HAP-1 (cell line): Measurements from ENCODE around the gene SCGB1C2.

Experiments
- DNase-seq, 2 experiments: peaks; one replicate each; pipeline ENCODE4 v3.0.0-alpha.2; 2016 to 2020; ENCODE audit warnings: low spot score in 2 of 2
- H3K27me3 ChIP-seq: fragments of 250-450 bp; sonication (Bioruptor Pico); 2 replicates; pipeline ENCODE4 v1.5.1; 2020; ENCODE audit warnings: low read depth, mild to moderate bottlenecking, moderate library complexity
- H3K36me3 ChIP-seq: fragments of 250-450 bp; sonication (Bioruptor Pico); replicated peaks from 2 replicates; pipeline ENCODE4 v1.5.1; 2020; ENCODE audit warnings: mild to moderate bottlenecking
- H3K4me1 ChIP-seq: fragments of 250-450 bp; sonication (Bioruptor Pico); 2 replicates; pipeline ENCODE4 v1.5.1; 2020; ENCODE audit warnings: mild to moderate bottlenecking
- H3K4me3 ChIP-seq: fragments of 250-450 bp; sonication (Bioruptor Pico); 2 replicates; pipeline ENCODE4 v1.5.1; 2020; ENCODE audit warnings: mild to moderate bottlenecking, moderate library complexity
- H3K9me3 ChIP-seq: fragments of 250-450 bp; sonication (Bioruptor Pico); 2 replicates; pipeline ENCODE4 v1.5.1; 2020; ENCODE audit warnings: mild to moderate bottlenecking, moderate library complexity
- in situ Hi-C: fragments of 300-500 bp; cut with MboI; formaldehyde crosslinking; loops from 3 replicates; pipeline ENCODE4 v1.14.3; 2020; ENCODE audit warnings: low sequenced_read_pairs, inconsistent platforms, mixed read lengths

The SCGB1C2 gene

DNA sequence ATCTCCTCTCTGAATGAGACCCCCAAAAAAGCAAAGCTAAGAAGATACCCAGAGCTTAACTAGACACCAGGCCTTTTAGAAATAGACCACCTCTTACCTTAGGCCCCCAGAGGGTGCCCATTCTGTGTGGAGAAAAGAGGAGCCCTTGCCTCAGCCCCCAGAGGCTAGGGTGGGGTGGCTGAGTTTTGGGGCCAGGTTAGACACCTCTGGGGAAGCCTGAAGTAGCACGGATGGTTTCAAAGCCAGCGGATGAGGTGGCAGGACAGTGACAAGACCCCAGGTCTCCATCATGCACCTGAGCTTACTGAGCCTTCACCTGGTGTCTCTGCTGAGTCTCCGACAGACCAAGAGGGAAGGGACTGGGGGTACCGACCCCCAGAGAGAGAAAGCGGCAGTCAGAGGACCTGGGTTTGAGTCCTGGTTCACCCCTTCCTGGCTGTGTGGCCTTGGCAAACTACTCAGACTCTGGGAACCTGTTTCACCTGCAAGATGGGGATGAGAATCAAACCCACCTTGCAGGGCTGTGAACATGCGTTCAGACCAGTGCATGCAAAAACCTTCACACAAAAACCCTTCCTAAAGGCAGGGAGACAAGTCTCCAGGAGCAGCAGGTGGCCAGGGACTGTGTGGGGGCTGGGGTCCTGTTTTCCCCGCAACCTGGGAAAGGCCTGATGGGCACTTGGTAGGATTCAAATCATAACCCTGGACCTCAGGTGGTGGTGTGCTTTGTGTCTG, 7.7 kb downstream of the SCGB1C2 start:
- H3K4me3 ChIP-seq = no peak overlapping the region
- no peaks in the 10 kb centered on the region for H3K4me1 ChIP-seq
- in situ Hi-C loops = no loop called here
- no peaks in the 10 kb centered on the region for H3K9me3 ChIP-seq
- DNase-seq = peak in 1 of 2 experiments; percentile 3
- H3K36me3 ChIP-seq = no peaks in the 10 kb centered on the region
- H3K27me3 ChIP-seq = no peaks in the 10 kb centered on the region

GRCh38 chr17:145671-146541, 8.5 kb downstream of the SCGB1C2 start:
- no peaks in the 10 kb centered on the region for H3K4me1 ChIP-seq
- H3K27me3 ChIP-seq = no peaks in the 10 kb centered on the region
- H3K36me3 ChIP-seq = no peaks in the 10 kb centered on the region
- H3K9me3 ChIP-seq = no peaks in the 10 kb centered on the region
- DNase-seq = peak in 1 of 2 experiments; percentile 6
- H3K4me3 ChIP-seq = no peak overlapping the region
- in situ Hi-C loops = no loop called here

DNA sequence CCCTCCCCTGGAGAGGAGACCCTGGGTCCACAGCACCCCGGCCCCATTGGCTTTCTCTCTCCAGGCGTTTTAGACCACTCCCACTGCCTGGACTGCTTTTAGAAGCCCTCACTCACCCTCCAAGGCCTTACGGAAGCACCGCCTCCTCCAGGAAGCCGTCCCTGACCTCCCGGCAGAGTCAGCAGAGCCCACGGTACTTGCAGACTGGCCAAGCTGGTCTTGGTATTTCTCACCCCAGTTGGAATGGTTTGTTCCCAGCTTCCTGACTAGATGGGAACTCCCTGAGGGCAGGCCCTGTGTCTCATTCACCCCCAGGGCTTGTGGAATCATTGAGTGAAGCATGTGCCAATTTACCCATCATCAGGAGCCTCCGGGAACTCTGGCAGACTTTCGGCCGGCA, 9.2 kb downstream of the SCGB1C2 start:
- Histone ChIP-seq H3K4me1 (no peaks in the 10 kb centered on the region), H3K27me3 (no peaks in the 10 kb centered on the region), H3K9me3 (no peaks in the 10 kb centered on the region), H3K36me3 (no peaks in the 10 kb centered on the region), H3K4me3 (no peak overlapping the region)
- peak in 1 of 2 experiments; percentile 6 for DNase-seq
- in situ Hi-C loops = no loop called here

DNA sequence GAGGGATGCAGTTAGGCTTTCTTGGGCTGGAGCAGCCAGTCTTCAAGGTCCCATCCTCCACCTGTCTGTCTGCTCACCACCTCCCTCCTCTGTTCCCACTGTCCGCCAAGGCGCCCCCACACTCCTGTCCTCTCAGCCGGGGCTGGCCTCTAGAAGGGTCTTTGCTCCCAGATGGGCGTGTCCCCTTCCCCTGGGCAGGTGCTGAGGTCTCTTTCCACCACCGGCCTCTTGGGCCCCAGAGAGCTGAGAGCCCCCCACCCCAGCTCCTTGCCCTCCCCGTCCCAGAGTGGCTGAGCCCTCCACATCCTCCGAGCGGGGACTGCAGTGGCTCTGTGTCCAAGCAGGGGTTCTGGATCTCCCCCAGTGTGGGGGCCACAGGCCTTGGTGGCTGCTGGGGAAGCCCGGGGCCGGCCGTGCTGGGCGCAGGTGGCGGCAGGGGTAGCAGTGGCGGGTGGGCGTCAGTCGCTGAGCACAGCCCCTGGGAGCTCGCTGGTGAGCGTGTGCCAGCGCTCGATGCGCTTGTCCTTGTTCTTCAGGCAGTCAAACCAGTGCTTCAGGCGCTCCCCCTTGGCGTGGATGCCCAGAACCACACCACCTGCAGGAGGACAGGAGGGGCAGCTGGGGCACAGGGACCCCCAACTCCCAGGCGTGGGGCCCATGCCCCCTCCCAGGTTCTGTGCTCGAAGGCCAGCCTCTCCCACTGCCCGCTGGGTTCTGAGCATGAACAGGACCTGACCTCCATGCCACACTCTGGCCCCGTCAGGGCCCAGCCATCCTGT, 9.8 kb downstream of the SCGB1C2 start:
- in situ Hi-C loops = no loop called here
- Histone ChIP-seq H3K9me3 (no peaks in the 10 kb centered on the region), H3K36me3 (no peaks in the 10 kb centered on the region), H3K4me3 (no peak overlapping the region), H3K27me3 (no peaks in the 10 kb centered on the region), H3K4me1 (no peaks in the 10 kb centered on the region)
- DNase-seq = peak in 1 of 2 experiments; percentile 4

DNA sequence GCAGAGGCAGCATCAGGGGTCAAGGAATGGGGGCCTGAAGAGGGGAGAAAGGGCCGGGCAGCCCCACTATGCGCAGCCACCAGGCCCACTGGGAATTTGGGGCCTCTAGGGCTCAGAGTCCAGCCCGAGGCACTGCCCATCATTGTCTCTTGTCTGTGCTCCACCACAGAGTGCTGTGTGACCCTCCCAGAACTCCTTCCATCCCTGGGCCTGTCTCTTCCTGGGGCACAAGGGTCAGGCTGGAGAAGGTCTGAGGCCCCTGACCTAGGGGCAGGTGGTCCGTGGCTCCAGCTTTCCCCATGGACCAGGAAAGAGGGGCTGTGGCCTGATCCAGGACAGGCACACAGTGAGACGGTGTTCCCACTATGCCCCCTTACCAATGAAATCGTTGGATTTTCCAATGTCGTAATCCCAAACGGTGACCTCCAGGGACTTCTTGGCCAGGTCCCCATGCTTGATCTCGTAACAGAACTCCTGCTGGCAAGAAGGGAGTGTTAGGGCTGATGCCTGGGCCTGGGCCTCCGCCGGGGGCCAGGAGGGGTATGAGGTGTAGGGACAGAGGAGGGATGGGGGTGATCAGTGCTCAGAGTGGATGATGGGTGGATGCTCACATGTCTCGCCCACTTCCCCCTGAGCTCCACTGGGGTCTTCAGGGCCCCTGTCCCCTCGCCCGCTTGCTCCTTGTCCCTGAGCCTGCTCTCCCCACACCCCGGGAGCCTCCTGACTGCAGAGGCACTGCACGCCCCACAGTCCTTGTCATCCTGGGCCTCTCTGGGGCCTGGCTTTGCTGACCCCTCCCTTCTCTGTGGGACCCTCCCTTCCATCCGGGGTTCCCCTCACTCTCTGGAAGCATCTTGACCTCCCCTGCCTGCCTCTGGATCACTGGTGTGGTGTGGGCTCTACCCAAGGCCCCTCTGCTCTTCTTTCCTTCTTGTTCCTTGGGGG, 10.7 kb downstream of the SCGB1C2 start:
- no peak overlapping the region for H3K4me3 ChIP-seq
- no peaks in the 10 kb centered on the region for H3K4me1 ChIP-seq
- H3K36me3 ChIP-seq = no peaks in the 10 kb centered on the region
- no peaks in the 10 kb centered on the region for H3K27me3 ChIP-seq
- in situ Hi-C loops = no loop called here
- peak in 1 of 2 experiments; percentile 3 for DNase-seq
- no peaks in the 10 kb centered on the region for H3K9me3 ChIP-seq

GRCh38 chr17:148757-149156, 11.4 kb downstream of the SCGB1C2 start:
- DNase-seq = no peak
- no peaks in the 10 kb centered on the region for H3K36me3 ChIP-seq
- no peaks in the 10 kb centered on the region for H3K4me1 ChIP-seq
- no peaks in the 10 kb centered on the region for H3K9me3 ChIP-seq
- H3K4me3 ChIP-seq = no peak overlapping the region
- no peaks in the 10 kb centered on the region for H3K27me3 ChIP-seq
- in situ Hi-C loops = no loop called here

GRCh38 chr17:149231-149630, 11.9 kb downstream of the SCGB1C2 start:
- no peaks in the 10 kb centered on the region for H3K27me3 ChIP-seq
- H3K9me3 ChIP-seq = no peaks in the 10 kb centered on the region
- no peaks in the 10 kb centered on the region for H3K36me3 ChIP-seq
- no peaks in the 10 kb centered on the region for H3K4me1 ChIP-seq
- H3K4me3 ChIP-seq = no peak overlapping the region
- peak in 1 of 2 experiments; percentile 10 for DNase-seq
- in situ Hi-C loops = no loop called here

DNA sequence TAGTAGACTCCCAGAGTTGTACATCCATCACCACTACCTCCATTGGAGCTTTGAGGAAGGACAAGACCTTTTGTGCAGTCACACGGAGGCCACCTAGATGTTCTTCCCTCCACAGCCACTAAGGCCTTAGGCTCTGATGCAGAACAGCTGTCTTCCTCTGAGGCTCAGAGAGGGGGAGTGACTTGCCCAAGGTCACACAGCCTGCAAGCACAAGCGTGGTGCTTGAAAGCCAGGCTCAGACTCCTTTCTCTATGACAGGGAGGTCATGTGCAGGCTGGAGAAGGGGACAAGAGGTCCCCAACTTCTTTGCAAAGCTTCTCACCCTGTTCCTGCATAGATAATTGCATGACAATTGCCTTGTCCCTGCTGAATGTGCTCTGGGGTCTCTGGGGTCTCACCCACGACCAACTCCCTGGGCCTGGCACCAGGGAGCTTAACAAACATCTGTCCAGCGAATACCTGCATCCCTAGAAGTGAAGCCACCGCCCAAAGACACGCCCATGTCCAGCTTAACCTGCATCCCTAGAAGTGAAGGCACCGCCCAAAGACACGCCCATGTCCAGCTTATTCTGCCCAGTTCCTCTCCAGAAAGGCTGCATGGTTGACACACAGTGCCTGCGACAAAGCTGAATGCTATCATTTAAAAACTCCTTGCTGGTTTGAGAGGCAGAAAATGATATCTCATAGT, 12.7 kb downstream of the SCGB1C2 start:
- Histone ChIP-seq H3K27me3 (no peaks in the 10 kb centered on the region), H3K36me3 (no peaks in the 10 kb centered on the region), H3K9me3 (no peaks in the 10 kb centered on the region), H3K4me3 (no peak overlapping the region), H3K4me1 (no peaks in the 10 kb centered on the region)
- DNase-seq = peak in 1 of 2 experiments; percentile 7
- in situ Hi-C loops = no loop called here

- DNase-seq = no peak
- Histone ChIP-seq H3K4me1 (no peaks in the 10 kb centered on the region), H3K4me3 (no peak overlapping the region), H3K27me3 (no peaks in the 10 kb centered on the region), H3K9me3 (no peaks in the 10 kb centered on the region), H3K36me3 (no peaks in the 10 kb centered on the region)
- in situ Hi-C loops = no loop called here
Measured at GRCh38 chr17:151004-151403, 13.6 kb downstream of the SCGB1C2 start.

DNA sequence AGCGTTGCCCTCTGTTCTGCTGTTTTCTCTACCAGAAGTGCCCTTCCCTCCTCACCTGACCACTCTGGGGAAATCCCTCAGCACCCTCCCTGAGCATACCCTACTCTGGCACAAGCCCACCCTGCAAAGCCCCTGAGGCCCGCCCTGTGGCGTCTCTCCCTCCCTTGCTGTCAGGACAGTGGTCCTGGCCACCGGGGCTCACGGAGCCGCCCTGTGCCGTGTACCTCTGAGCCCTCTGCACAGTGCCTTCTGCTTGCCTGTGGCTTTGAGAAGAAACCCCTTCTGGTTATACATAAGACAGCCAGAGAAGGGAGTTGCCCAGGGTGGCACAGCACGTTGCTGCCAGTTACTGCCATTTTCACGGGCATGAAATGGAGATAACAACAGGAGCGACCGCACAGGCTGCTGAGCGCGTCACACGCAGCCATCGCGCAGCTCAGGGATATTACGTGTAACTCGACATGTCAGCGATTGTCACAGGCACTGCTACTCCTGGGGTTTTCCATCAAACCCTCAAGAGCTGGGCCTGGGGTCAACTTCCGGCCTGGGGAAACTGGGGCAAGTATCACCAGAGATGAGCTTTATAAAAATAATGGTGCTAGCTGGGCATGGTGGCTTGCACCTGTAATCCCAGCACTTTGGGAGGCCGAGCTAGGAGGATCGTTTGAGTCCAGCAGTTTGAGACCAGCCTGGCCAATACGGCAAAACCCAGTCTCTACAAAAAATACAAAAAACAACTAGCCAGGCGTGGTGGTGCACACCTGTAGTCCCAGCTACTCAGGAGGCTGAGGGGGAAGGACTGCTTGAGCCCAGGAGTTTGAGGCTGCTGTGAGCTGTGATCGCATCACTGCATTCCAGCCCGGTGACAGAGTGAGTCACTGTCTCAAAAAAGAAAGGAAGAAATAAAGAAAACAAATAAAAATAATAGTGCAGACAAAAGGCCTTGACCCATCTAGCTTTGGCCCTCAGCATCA, 14.8 kb downstream of the SCGB1C2 start:
- H3K4me3 ChIP-seq = no peak overlapping the region
- no peaks in the 10 kb centered on the region for H3K27me3 ChIP-seq
- in situ Hi-C loops = no loop called here
- H3K9me3 ChIP-seq = no peaks in the 10 kb centered on the region
- no peaks in the 10 kb centered on the region for H3K4me1 ChIP-seq
- no peak for DNase-seq
- H3K36me3 ChIP-seq = no peaks in the 10 kb centered on the region

- Histone ChIP-seq H3K4me1 (no peaks in the 10 kb centered on the region), H3K27me3 (no peaks in the 10 kb centered on the region), H3K4me3 (no peak overlapping the region), H3K9me3 (no peaks in the 10 kb centered on the region), H3K36me3 (no peaks in the 10 kb centered on the region)
- DNase-seq = no peak
- in situ Hi-C loops = no loop called here
Measured at GRCh38 chr17:152860-153420, 15.6 kb downstream of the SCGB1C2 start.
